ENCODE data around the gene CDKL4.
A peak's percentile ranks its signal among the peaks of the same experiment; 100 is the strongest.
"Not testable (repeated sequence)": the region's sequence is repeated elsewhere in the genome, so short reads cannot be mapped to it uniquely, and the experiment has no call there.

The CDKL4 gene

DNA sequence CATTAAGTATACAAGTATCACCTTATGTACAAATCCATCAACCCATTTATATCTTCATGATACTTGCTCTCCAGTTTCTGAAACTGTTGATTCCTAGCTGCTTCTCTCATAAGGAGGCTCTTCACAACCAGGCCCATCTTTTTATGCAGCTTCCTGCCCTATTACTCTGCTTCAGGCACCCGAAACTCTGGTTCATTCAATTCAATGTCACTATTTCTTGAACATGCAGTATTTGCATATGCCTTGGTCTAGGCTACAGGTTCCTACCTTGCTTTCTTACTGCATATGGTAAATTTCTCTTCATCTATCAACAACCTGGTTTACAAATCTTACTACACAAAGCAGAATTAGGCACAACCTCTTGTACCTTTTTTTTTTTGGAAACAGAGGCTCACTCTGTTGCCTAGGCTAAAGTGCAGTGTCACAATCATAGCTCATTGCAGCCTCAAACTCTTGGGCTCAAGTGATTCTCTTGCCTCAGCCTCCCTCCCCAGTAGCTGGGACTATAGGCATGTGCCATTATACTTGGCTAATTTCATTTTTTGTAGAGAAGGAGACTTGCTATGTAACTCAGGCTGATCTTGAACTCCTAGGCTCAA is 2.7 kb upstream of the CDKL4 start:
- DNase-seq (ENCODE audit: low spot score in 2 of 2) (no peak), ATAC-seq (no peak)
- Mint-ChIP-seq H3K27ac (no peak overlapping the region), H3K4me1 (peaks cover 13% of the 10 kb centered on the region), H3K36me3 (no peaks in the 10 kb centered on the region), H3K4me3 (no peak overlapping the region), H3K9me3 (no peaks in the 10 kb centered on the region)

DNA sequence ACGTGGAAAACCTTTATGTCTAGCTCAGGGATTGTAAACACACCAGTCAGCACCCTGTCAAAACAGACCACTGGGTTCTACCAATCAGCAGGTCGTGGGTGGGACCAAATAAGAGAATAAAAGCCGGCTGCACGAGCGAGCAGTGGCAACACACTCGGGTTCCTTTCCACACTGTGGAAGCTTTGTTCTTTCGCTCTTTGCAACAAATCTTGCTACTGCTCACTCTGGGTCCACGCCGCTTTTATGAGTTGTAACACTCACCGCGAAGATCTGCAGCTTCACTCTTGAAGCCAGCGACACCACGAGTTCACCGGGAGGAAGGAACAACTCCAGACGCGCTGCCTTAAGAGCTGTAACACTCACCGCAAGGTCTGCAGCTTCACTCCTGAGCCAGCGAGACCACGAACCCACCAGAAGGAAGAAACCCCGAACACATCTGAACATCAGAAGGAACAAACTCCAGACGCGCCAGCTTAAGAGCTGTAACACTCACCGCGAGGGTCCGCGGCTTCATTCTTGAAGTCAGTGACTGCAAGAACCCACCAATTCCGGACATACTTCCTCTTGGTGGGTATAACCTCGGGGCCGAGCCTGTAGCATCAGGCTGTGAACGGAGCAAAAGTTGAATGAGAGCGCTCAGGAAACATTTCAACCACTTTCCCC is 1.3 kb upstream of the CDKL4 start:
- DNase-seq (ENCODE audit: low spot score in 2 of 2) (peak; percentile 10 to 61), ATAC-seq (peak; percentile 81)
- Mint-ChIP-seq H3K4me3 (peak overlapping the region; percentile 81), H3K27ac (peak overlapping the region; percentile 88), H3K4me1 (peaks cover 13% of the 10 kb centered on the region)
- H3K36me3 Mint-ChIP-seq, H3K9me3 Mint-ChIP-seq: not testable (repeated sequence)

GRCh38 chr2:39244241-39244862 is 582 bp upstream of the CDKL4 start:
- Mint-ChIP-seq H3K4me1 (peaks cover 13% of the 10 kb centered on the region), H3K27ac (peak overlapping the region; percentile 88), H3K4me3 (peak overlapping the region; percentile 81)
- not testable (repeated sequence) for DNase-seq (ENCODE audit: low spot score in 2 of 2); H3K36me3 Mint-ChIP-seq; ATAC-seq; H3K9me3 Mint-ChIP-seq

GRCh38 chr2:39241588-39241987 is 2.2 kb downstream of the CDKL4 start:
- no peaks in the 10 kb centered on the region for H3K9me3 Mint-ChIP-seq
- no peak overlapping the region for H3K4me3 Mint-ChIP-seq
- DNase-seq (ENCODE audit: low spot score in 2 of 2), result no peak
- H3K27ac Mint-ChIP-seq, result no peak overlapping the region
- H3K4me1 Mint-ChIP-seq, result peaks cover 13% of the 10 kb centered on the region
- no peaks in the 10 kb centered on the region for H3K36me3 Mint-ChIP-seq
- no peak for ATAC-seq

DNA sequence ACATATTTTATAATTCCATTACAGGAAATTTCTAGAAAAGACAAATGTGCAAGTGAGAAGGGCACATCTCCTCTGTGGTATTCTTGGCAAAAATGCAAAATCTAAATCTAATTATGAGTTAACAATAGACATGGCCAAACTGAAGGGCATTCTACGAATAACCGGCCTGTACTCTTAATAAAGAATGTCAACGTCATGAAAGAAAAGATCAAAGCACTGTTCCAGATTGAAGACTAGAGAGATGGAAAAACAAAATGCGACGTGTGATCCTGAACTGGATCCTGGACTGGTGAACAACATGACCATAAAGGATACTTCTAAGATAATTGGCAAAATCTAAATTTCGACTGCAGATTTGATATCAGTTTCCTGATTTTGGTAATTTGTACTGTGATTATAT is 3.0 kb downstream of the CDKL4 start:
- H3K36me3 Mint-ChIP-seq, result no peaks in the 10 kb centered on the region
- DNase-seq (ENCODE audit: low spot score in 2 of 2) (no peak), ATAC-seq (no peak)
- no peak overlapping the region for H3K27ac Mint-ChIP-seq
- no peak overlapping the region for H3K4me3 Mint-ChIP-seq
- H3K9me3 Mint-ChIP-seq, result peaks cover 4% of the 10 kb centered on the region
- peaks cover 13% of the 10 kb centered on the region for H3K4me1 Mint-ChIP-seq

GRCh38 chr2:39234754-39235153 is 9.0 kb downstream of the CDKL4 start:
- no peak for DNase-seq (ENCODE audit: low spot score in 2 of 2)
- no peak overlapping the region for H3K27ac Mint-ChIP-seq
- no peaks in the 10 kb centered on the region for H3K36me3 Mint-ChIP-seq
- peaks cover 7% of the 10 kb centered on the region for H3K9me3 Mint-ChIP-seq
- no peak overlapping the region for H3K4me3 Mint-ChIP-seq
- no peak for ATAC-seq
- no peaks in the 10 kb centered on the region for H3K4me1 Mint-ChIP-seq

- no peak for DNase-seq (ENCODE audit: low spot score in 2 of 2)
- no peaks in the 10 kb centered on the region for H3K36me3 Mint-ChIP-seq
- H3K4me3 Mint-ChIP-seq, result no peak overlapping the region
- peaks cover 7% of the 10 kb centered on the region for H3K9me3 Mint-ChIP-seq
- H3K27ac Mint-ChIP-seq, result no peak overlapping the region
- H3K4me1 Mint-ChIP-seq, result peaks cover 19% of the 10 kb centered on the region
- ATAC-seq, result no peak
Measured at GRCh38 chr2:39232141-39232540, 11.6 kb downstream of the CDKL4 start.

- H3K9me3 Mint-ChIP-seq, result no peaks in the 10 kb centered on the region
- H3K4me1 Mint-ChIP-seq, result peaks cover 34% of the 10 kb centered on the region
- DNase-seq (ENCODE audit: low spot score in 2 of 2), result peak in 1 of 2 donors; percentile 12
- H3K4me3 Mint-ChIP-seq, result peak overlapping the region; percentile 59
- H3K27ac Mint-ChIP-seq, result peak overlapping the region; percentile 52
- H3K36me3 Mint-ChIP-seq, result no peaks in the 10 kb centered on the region
- ATAC-seq, result peak; percentile 62
Measured at GRCh38 chr2:39228413-39229209, 15.2 kb downstream of the CDKL4 start.

DNA sequence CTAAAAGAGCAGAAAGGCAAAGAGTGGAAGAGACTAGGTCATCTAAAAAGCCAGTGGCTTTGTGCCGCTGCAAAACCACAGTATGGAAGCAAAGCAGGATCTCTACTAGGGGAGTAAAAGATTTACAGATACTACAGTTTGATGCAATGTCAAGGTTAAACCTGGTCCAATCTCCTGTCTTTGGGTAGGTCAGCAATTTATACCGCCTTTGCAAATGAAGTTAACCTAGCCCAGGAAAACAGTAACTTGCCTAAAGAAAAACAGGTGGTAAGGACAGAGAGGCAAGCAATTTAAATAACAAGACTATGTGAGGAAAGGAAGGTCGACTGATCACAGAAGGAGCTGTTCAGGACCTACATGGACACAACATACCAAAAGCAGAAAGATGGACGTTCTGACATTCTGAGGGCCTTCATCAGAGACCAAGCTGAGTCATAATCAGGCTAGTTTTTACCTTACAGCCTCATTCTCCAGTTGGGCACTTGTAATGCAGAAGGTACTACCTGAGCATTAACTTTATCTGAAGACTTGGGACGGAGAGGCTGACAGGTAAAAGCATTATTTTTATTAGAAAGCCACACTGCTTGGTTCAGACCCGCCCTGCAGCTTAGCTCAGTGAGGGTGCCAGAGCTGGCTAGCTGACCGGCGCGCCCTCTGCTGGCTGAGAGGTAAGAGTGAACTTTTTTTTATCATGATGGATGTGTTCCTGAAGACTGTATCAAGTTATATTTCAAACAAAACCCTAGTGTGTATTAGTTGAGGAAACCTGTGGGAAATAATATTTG is 15.9 kb downstream of the CDKL4 start:
- Mint-ChIP-seq H3K36me3 (no peaks in the 10 kb centered on the region), H3K4me3 (peak overlapping the region; percentile 59), H3K9me3 (no peaks in the 10 kb centered on the region), H3K4me1 (peaks cover 34% of the 10 kb centered on the region), H3K27ac (peak overlapping the region; percentile 52)
- peak; percentile 89 for ATAC-seq
- DNase-seq (ENCODE audit: low spot score in 2 of 2), result peak; percentile 75 to 84

GRCh38 chr2:39225567-39225966 is 18.2 kb downstream of the CDKL4 start:
- Mint-ChIP-seq H3K4me3 (no peak overlapping the region), H3K9me3 (no peaks in the 10 kb centered on the region), H3K27ac (no peak overlapping the region), H3K36me3 (no peaks in the 10 kb centered on the region), H3K4me1 (peaks cover 34% of the 10 kb centered on the region)
- ATAC-seq (no peak), DNase-seq (ENCODE audit: low spot score in 2 of 2) (no peak)

GRCh38 chr2:39223909-39224308 is 19.9 kb downstream of the CDKL4 start:
- Mint-ChIP-seq H3K9me3 (no peaks in the 10 kb centered on the region), H3K27ac (no peak overlapping the region), H3K36me3 (no peaks in the 10 kb centered on the region), H3K4me3 (no peak overlapping the region), H3K4me1 (peaks cover 34% of the 10 kb centered on the region)
- DNase-seq (ENCODE audit: low spot score in 2 of 2) (no peak), ATAC-seq (no peak)

GRCh38 chr2:39221459-39221858 is 22.3 kb downstream of the CDKL4 start:
- DNase-seq (ENCODE audit: low spot score in 2 of 2) (no peak), ATAC-seq (no peak)
- H3K4me3 Mint-ChIP-seq, result no peak overlapping the region
- no peak overlapping the region for H3K27ac Mint-ChIP-seq
- H3K9me3 Mint-ChIP-seq, result no peaks in the 10 kb centered on the region
- H3K4me1 Mint-ChIP-seq, result peaks cover 35% of the 10 kb centered on the region
- H3K36me3 Mint-ChIP-seq, result peaks cover 15% of the 10 kb centered on the region

GRCh38 chr2:39220136-39220535 is 23.6 kb downstream of the CDKL4 start:
- no peak for ATAC-seq
- Mint-ChIP-seq H3K27ac (no peak overlapping the region), H3K9me3 (no peaks in the 10 kb centered on the region)

DNA sequence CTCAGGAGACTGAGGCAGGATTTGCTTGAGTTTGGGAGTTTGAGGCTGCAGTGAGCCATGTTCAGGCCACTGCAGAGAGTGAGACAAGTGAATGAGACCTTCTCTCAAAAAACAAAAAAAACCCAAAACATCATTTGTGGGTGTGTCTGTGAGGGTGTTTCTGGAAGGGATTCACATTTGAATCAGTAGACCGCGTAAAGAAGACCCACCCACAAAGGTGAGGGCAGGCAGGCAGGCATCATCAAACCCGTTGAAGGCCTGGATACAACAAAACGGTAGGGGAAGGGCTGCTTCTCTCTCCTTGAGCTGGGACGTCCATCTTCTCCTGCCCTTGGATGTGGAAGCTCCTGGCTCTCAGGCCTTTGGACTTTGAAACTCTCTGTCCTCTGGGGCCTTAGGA is 25.4 kb downstream of the CDKL4 start:
- Mint-ChIP-seq H3K27ac (peak overlapping the region; percentile 95), H3K4me3 (peak overlapping the region; percentile 61)
- ATAC-seq, result no peak

More at GRCh38 chr2:39220136-39220535, 23.6 kb downstream of the CDKL4 start:
- H3K4me3 Mint-ChIP-seq, result no peak overlapping the region
- peaks cover 15% of the 10 kb centered on the region for H3K36me3 Mint-ChIP-seq
- peaks cover 44% of the 10 kb centered on the region for H3K4me1 Mint-ChIP-seq
- no peak for DNase-seq (ENCODE audit: low spot score in 2 of 2)

GRCh38 chr2:39217192-39217550 is 26.6 kb downstream of the CDKL4 start:
- Mint-ChIP-seq H3K36me3 (peaks cover 15% of the 10 kb centered on the region), H3K27ac (peak overlapping the region; percentile 95), H3K9me3 (no peaks in the 10 kb centered on the region), H3K4me1 (peaks cover 51% of the 10 kb centered on the region), H3K4me3 (peak overlapping the region; percentile 61)
- ATAC-seq (peak; percentile 94), DNase-seq (ENCODE audit: low spot score in 2 of 2) (no peak)

More for the DNA sequence above, 25.4 kb downstream of the CDKL4 start:
- Mint-ChIP-seq H3K9me3 (no peaks in the 10 kb centered on the region), H3K4me1 (peaks cover 46% of the 10 kb centered on the region), H3K36me3 (peaks cover 15% of the 10 kb centered on the region)
- no peak for DNase-seq (ENCODE audit: low spot score in 2 of 2)

Data from stimulated activated effector memory CD8-positive, alpha-beta T cell treated with anti-CD3 and anti-CD28 coated beads, Interleukin-12 subunit alpha, Interleukin-12 subunit beta, amount 100 ng/mL, for 72 hours (primary cell).